OCI-LY3 (cell line): ENCODE results near the gene PLBD2.

ENCODE experiments used
- H2AFZ ChIP-seq: fragments of 200-600, 300-600 bp; shearing (Covaris generic); 2 replicates; pipeline ENCODE4 v1.6.0; 2014; ENCODE audit warnings: antibody characterized with exemption, low read depth, low read length
- H3K27ac ChIP-seq: fragments of 200-600, 300-600 bp; sonication (generic); 2 replicates; pipeline ENCODE4 v1.5.1; 2014; ENCODE audit warnings: mild to moderate bottlenecking, low read length, moderate library complexity, mixed read lengths
- H3K27me3 ChIP-seq: fragments of 200-600, 300-600 bp; sonication (generic); 2 replicates; pipeline ENCODE4 v1.6.1; 2014; ENCODE audit warnings: low read depth, low read length, mixed read lengths
- H3K36me3 ChIP-seq: fragments of 200-600, 300-600 bp; sonication (generic); replicated peaks from 2 replicates; pipeline ENCODE3; 2014; ENCODE audit warnings: low read depth, low read length, mixed read lengths
- H3K4me1 ChIP-seq: fragments of 300-600, 200-600 bp; sonication (generic); 2 replicates; pipeline ENCODE4 v1.6.1; 2014; ENCODE audit warnings: low read length, mixed read lengths
- H3K4me2 ChIP-seq: fragments of 200-600, 300-600 bp; sonication (generic); 2 replicates; pipeline ENCODE4 v1.6.1; 2014; ENCODE audit warnings: low read length, mixed read lengths
- H3K4me3 ChIP-seq: fragments of 300-600, 200-600 bp; sonication (generic); 2 replicates; pipeline ENCODE4 v1.5.1; 2014; ENCODE audit warnings: antibody characterized with exemption, mild to moderate bottlenecking, low read length, moderate library complexity
- H3K79me2 ChIP-seq: fragments of 300-600, 200-600 bp; shearing (Covaris generic); 2 replicates; pipeline ENCODE4 v1.6.1; 2014; ENCODE audit warnings: mild to moderate bottlenecking, low read length, mixed read lengths
- H3K9ac ChIP-seq: fragments of 300-600, 200-600 bp; shearing (Covaris generic); 2 replicates; pipeline ENCODE4 v1.6.0; 2014; ENCODE audit warnings: mild to moderate bottlenecking, low read length, moderate library complexity
- H3K9me3 ChIP-seq: fragments of 200-600, 300-600 bp; shearing (Covaris generic); 2 replicates; pipeline ENCODE4 v1.6.1; 2014; ENCODE audit warnings: low read length, mixed read lengths; ENCODE audit not compliant: insufficient read depth
- H4K20me1 ChIP-seq: fragments of 200-600, 300-600 bp; sonication (generic); 2 replicates; pipeline ENCODE4 v1.6.1; 2016; ENCODE audit warnings: low read length, mixed read lengths; ENCODE audit not compliant: insufficient read depth
- EZH2phosphoT487 ChIP-seq: fragments of 200-600 bp; shearing (Covaris generic); IDR thresholded peaks from 2 replicates; pipeline ENCODE4 v1.6.1; 2018; ENCODE audit warnings: antibody characterized with exemption, mixed run types, low read depth
- TF ChIP-seq, protein P1 (sequence below): fragments of 200-600, 300-600 bp; sonication (generic); IDR thresholded peaks from 2 replicates; pipeline ENCODE4 v1.5.1; 2014; ENCODE audit warnings: antibody characterized with exemption, low read length, low read depth

The PLBD2 gene

DNA sequence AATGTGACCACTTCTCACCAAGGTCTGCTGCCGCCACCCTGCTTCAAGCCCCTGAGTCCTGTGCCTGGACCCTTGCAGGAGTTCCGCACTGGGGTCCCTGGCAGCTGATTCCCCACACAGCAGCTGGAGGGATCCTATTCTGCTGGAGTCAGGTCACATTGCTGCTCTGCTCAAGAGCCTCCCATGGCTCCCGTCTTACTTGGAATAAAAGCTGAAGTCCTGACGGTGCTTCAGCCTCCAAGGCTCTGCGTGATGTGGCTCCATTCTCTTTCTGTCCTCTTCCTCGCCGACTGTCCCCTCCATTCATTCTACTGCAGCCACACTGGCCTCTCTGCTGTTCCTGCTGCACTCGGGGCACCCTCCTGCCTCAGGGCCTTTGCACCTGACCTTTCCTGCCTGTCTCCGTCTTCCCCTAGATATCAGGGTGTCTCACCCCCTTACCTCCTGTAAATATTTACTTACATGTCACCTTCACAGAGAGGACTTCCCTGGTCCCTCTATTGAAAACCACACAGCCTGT lies 56.2 kb downstream of the PLBD2 start:
- Histone ChIP-seq H2AFZ (no peak overlapping the region), H3K36me3 (no peaks in the 10 kb centered on the region), H3K9me3 (no peaks in the 10 kb centered on the region), H3K4me1 (peaks cover 14% of the 10 kb centered on the region), H3K4me2 (no peak overlapping the region), H3K27me3 (peaks cover 15% of the 10 kb centered on the region), H4K20me1 (no peaks in the 10 kb centered on the region), H3K27ac (no peak overlapping the region), H3K9ac (no peak overlapping the region), H3K4me3 (no peak overlapping the region), H3K79me2 (no peaks in the 10 kb centered on the region)
- TF ChIP-seq, protein P1, sequence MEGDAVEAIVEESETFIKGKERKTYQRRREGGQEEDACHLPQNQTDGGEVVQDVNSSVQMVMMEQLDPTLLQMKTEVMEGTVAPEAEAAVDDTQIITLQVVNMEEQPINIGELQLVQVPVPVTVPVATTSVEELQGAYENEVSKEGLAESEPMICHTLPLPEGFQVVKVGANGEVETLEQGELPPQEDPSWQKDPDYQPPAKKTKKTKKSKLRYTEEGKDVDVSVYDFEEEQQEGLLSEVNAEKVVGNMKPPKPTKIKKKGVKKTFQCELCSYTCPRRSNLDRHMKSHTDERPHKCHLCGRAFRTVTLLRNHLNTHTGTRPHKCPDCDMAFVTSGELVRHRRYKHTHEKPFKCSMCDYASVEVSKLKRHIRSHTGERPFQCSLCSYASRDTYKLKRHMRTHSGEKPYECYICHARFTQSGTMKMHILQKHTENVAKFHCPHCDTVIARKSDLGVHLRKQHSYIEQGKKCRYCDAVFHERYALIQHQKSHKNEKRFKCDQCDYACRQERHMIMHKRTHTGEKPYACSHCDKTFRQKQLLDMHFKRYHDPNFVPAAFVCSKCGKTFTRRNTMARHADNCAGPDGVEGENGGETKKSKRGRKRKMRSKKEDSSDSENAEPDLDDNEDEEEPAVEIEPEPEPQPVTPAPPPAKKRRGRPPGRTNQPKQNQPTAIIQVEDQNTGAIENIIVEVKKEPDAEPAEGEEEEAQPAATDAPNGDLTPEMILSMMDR: no peak
- no peak for TF ChIP-seq EZH2phosphoT487

DNA sequence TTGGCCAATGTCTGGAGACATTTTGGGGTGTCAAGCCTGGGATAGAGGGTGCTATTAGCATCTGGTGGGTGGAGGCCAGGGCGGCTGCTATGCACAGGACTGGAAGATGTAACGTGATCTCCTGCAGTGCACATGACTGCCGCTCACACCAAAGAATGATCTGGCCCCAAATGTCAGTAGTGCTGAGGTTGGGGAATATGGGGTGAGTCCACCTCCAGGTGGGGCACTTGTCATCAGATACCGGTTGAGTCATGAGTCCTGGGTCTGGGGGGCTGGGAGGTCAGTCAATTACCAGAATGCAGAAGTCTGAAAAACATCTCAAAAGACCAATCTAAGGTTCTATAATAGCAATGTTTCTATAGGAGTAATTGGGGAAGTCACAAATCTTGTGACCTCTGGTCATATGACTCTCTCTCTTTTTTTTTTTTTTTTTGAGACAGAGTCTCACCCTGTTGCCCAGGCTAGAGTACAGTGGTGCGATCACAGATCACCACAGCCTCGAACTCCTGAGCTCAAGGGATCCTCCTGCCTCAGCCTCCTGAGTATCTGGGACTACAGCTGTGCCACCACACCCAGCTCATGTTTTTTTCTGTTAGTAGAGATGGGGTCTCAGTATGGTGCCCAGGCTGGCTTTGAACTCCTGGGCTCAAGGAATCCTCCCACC lies 57.8 kb downstream of the PLBD2 start:
- peak overlapping the region; percentile 11; the same call in 1 of the 2 replicates for H3K27ac ChIP-seq

DNA sequence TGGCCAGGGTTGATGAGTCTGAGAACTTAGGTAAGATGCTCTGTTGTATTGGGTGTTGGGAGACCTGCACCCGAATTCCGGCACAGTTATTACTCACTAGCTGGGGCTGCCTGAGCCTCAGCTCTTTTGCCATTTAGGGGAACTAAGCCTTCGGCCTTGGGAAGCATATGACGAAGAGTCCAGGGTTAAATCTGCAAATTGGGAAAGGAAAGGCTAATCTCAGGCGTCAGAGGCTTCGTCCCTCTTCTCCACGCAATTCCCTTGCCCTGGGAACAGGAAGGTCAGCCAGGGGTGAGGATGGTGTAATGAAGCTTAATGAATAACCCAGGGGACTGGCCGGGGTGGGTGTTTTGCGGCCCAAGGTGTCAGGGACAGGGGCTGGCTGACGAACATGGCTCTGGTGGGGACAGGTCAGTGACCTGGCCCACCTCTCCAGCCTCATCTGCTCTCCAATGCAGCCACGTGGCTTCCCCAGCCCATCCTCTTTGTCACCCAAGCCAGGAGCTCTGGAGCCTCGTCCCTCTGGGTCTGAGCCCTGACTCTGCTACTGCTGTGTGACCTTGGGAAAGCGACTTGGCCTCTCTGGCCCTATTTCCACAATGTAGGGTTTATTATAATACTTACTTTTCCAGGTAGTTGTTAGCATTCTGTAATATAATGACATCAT lies 60.0 kb downstream of the PLBD2 start:
- Histone ChIP-seq H3K4me1 (peaks cover 40% of the 10 kb centered on the region), H3K27ac (no peak overlapping the region), H2AFZ (no peak overlapping the region), H3K27me3 (peaks cover 26% of the 10 kb centered on the region), H3K9me3 (no peaks in the 10 kb centered on the region), H3K9ac (no peak overlapping the region), H3K36me3 (no peaks in the 10 kb centered on the region), H3K4me2 (no peak overlapping the region), H3K79me2 (no peaks in the 10 kb centered on the region), H3K4me3 (no peak overlapping the region), H4K20me1 (no peaks in the 10 kb centered on the region)
- TF ChIP-seq, protein P1: no peak
- no peak for TF ChIP-seq EZH2phosphoT487

More for the DNA sequence above, 57.8 kb downstream of the PLBD2 start:
- no peaks in the 10 kb centered on the region for H3K36me3 ChIP-seq
- peak overlapping the region; percentile 37 for H3K4me2 ChIP-seq
- peak overlapping the region; percentile 51 for H2AFZ ChIP-seq
- H3K9ac ChIP-seq: peak overlapping the region; percentile 19; the same call in 1 of the 2 replicates
- H3K4me3 ChIP-seq: peak overlapping the region; percentile 7; the same call in 1 of the 2 replicates
- no peaks in the 10 kb centered on the region for H3K9me3 ChIP-seq
- H4K20me1 ChIP-seq: no peaks in the 10 kb centered on the region
- peaks cover 18% of the 10 kb centered on the region for H3K27me3 ChIP-seq
- peaks cover 24% of the 10 kb centered on the region for H3K4me1 ChIP-seq
- no peaks in the 10 kb centered on the region for H3K79me2 ChIP-seq
- TF ChIP-seq, protein P1: peak; percentile 23
- no peak for TF ChIP-seq EZH2phosphoT487

DNA sequence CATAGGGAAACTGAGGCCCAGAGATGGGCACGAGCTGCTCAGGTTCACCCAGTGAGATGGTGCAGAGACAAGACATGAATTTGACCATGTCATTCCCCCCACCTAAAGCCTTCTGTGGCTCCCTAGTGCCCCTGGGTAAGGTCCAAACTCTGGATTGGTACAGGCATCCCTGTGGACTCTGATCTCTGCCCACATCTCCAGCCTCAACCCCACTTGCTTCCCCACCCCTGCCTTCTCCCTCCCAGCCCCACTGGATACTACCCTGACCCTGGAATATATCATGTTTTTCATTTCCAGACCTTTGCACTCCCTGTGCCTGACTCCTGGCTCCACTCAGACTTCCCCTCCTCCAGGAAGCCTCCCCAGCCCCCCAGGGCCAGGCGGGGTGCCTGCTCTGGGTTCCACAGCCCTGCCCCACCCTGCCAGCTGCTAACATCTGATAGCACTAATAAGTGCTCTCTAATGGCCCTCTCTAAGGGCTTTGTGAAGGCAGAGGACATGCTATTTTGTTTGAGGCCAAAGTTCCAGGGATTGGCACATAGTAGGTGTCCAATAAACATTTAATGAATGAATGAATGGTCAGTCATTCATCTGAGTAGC lies 62.7 kb downstream of the PLBD2 start:
- no peaks in the 10 kb centered on the region for H4K20me1 ChIP-seq
- H3K36me3 ChIP-seq: no peaks in the 10 kb centered on the region
- H3K9ac ChIP-seq: no peak overlapping the region
- peak overlapping the region; percentile 88; the same call in 1 of the 2 replicates for H3K4me2 ChIP-seq
- H3K27ac ChIP-seq: no peak overlapping the region
- no peaks in the 10 kb centered on the region for H3K79me2 ChIP-seq
- H3K4me3 ChIP-seq: peak overlapping the region; percentile 77; the same call in 1 of the 2 replicates
- TF ChIP-seq, protein P1: no peak
- TF ChIP-seq EZH2phosphoT487: no peak
- H3K27me3 ChIP-seq: peaks cover 33% of the 10 kb centered on the region
- peaks cover 41% of the 10 kb centered on the region for H3K4me1 ChIP-seq
- no peaks in the 10 kb centered on the region for H3K9me3 ChIP-seq
- no peak overlapping the region for H2AFZ ChIP-seq
